GM19395 (cell line): ENCODE measurements around the gene MAP3K20.

Experiments used
- ATAC-seq: cut with Tn5 transposase; IDR thresholded peaks from one replicate; pipeline ENCODE4 v1.9.1; 2021; ENCODE audit warnings: mild to moderate bottlenecking, moderate library complexity; ENCODE audit not compliant: unreplicated experiment

MAP3K20 gene

GRCh38 chr2:173050684-173051083 is 25.0 kb upstream of the MAP3K20 start:
- no peak for ATAC-seq

- no peak for ATAC-seq
Measured at GRCh38 chr2:173051463-173052215, 24.0 kb upstream of the MAP3K20 start.

GRCh38 chr2:173053043-173053699 is 22.5 kb upstream of the MAP3K20 start:
- ATAC-seq: no peak

- no peak for ATAC-seq
Measured at GRCh38 chr2:173054466-173054865, 21.2 kb upstream of the MAP3K20 start.

GRCh38 chr2:173056705-173057364 is 18.8 kb upstream of the MAP3K20 start:
- no peak for ATAC-seq

GRCh38 chr2:173058097-173058496 is 17.5 kb upstream of the MAP3K20 start:
- ATAC-seq: no peak

- ATAC-seq: no peak
Measured at GRCh38 chr2:173058673-173059072, 17.0 kb upstream of the MAP3K20 start.

GRCh38 chr2:173059292-173059691 is 16.4 kb upstream of the MAP3K20 start:
- no peak for ATAC-seq

GRCh38 chr2:173059971-173060461 is 15.6 kb upstream of the MAP3K20 start:
- no peak for ATAC-seq

- no peak for ATAC-seq
Measured at GRCh38 chr2:173062801-173063200, 12.8 kb upstream of the MAP3K20 start.

GRCh38 chr2:173064151-173064805 is 11.4 kb upstream of the MAP3K20 start:
- no peak for ATAC-seq

- ATAC-seq: no peak
Measured at GRCh38 chr2:173066887-173067676, 8.6 kb upstream of the MAP3K20 start.

- no peak for ATAC-seq
Measured at GRCh38 chr2:173075056-173075780, 428 bp upstream of the MAP3K20 start.

GRCh38 chr2:173076581-173077345 is 1.1 kb downstream of the MAP3K20 start:
- peak; percentile 40 for ATAC-seq

- no peak for ATAC-seq
Measured at GRCh38 chr2:173077506-173078177, 2.0 kb downstream of the MAP3K20 start.

- ATAC-seq: no peak
Measured at GRCh38 chr2:173079141-173079540, 3.5 kb downstream of the MAP3K20 start.

GRCh38 chr2:173079973-173080860 is 4.6 kb downstream of the MAP3K20 start:
- no peak for ATAC-seq
